HEK293T (cell line): Measurements from ENCODE around the gene P2RX4.

Source experiments
- BHLHE40 ChIP-seq: fragments of 450-650 bp; IDR thresholded peaks from 2 replicates; pipeline ENCODE4 v1.6.1; 2016; ENCODE audit warnings: mild to moderate bottlenecking, moderate library complexity, borderline replicate concordance
- ELF4 ChIP-seq: fragments of 450-650 bp; IDR thresholded peaks from 2 replicates; pipeline ENCODE4 v1.6.1; 2017; ENCODE audit warnings: antibody characterized with exemption
- FOXA1 ChIP-seq: fragments of 450-650 bp; IDR thresholded peaks from 2 replicates; pipeline ENCODE4 v1.6.1; 2016; ENCODE audit warnings: mild to moderate bottlenecking
- FOXK2 ChIP-seq: fragments of 450-650 bp; IDR thresholded peaks from 2 replicates; pipeline ENCODE4 v1.6.1; 2016; ENCODE audit warnings: mild to moderate bottlenecking
- HDGF ChIP-seq: fragments of 450-650 bp; IDR thresholded peaks from 2 replicates; pipeline ENCODE4 v1.6.1; 2017; ENCODE audit warnings: antibody characterized with exemption, borderline replicate concordance
- L3MBTL2 ChIP-seq: fragments of 450-650 bp; conservative IDR thresholded peaks from 2 replicates; pipeline ENCODE4 v1.6.1; 2016; ENCODE audit warnings: mild to moderate bottlenecking
- NFRKB ChIP-seq: fragments of 450-650 bp; IDR thresholded peaks from 2 replicates; pipeline ENCODE4 v1.6.1; 2016; ENCODE audit warnings: mild to moderate bottlenecking, moderate library complexity
- PKNOX1 ChIP-seq: fragments of 450-650 bp; IDR thresholded peaks from 2 replicates; pipeline ENCODE4 v1.6.1; 2016
- SP1 ChIP-seq: fragments of 450-650 bp; IDR thresholded peaks from 2 replicates; pipeline ENCODE4 v1.6.1; 2017
- SUZ12 ChIP-seq: fragments of 450-650 bp; IDR thresholded peaks from 2 replicates; pipeline ENCODE4 v1.6.1; 2016; ENCODE audit warnings: mild to moderate bottlenecking
- TARDBP ChIP-seq: fragments of 450-650 bp; IDR thresholded peaks from 2 replicates; pipeline ENCODE4 v1.6.1; 2016
- ZNF384 ChIP-seq: fragments of 450-650 bp; IDR thresholded peaks from 2 replicates; pipeline ENCODE4 v1.6.1; 2016

GRCh38 chr12:121166356-121166755 lies 43.6 kb upstream of the P2RX4 start:
- TF ChIP-seq BHLHE40 (no peak), FOXK2 (no peak), SUZ12 (no peak), ELF4 (no peak), SP1 (no peak), L3MBTL2 (no peak), HDGF (no peak), ZNF384 (no peak), PKNOX1 (no peak), TARDBP (no peak), NFRKB (no peak), FOXA1 (no peak)
